Measurements from ENCODE around the gene KRTAP10-3.
"Not testable (repeated sequence)": the region's sequence is repeated elsewhere in the genome, so short reads cannot be mapped to it uniquely, and the experiment has no call there.

The KRTAP10-3 gene

DNA sequence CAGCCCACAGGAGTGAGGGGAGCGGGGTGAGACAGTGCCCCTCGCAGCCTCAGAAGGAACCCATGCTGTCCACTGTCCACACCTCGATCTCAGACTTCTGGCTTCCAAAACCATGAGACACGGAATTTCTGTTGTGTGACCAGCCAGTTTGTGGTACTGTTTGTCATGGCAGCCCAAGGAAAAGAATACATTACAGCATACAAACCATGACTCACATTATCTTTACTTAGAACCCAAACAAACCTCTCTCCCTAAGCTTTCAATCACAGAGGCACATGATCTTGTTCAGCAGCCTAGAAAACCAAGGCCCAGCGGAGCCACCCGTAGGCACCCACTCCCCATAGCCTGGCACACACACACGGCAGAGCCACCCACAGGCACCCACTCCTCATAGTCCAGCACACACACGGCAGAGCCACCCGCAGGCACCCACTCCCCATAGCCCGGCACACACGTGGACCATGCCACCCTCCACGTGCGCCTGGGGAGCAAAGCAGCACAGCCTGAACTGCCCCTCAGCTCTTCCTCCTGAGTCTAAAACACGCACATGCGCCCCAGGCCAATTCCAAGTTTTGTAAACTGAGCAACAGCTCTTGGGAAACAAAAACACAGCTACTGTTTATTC lies 14.5 kb upstream of the KRTAP10-3 start:
- H3K27ac Mint-ChIP-seq, result peak overlapping the region in 1 of 2 donors; percentile 41
- no peak for DNase-seq
- H3K4me3 Mint-ChIP-seq, result no peak overlapping the region
- ATAC-seq (replicated peaks), result no peak
- no peaks in the 10 kb centered on the region for H3K36me3 Mint-ChIP-seq (ENCODE audit: insufficient read depth)
- peaks cover 0 to 2% of the 10 kb centered on the region in 2 donors for H3K9me3 Mint-ChIP-seq
- peaks cover 18 to 66% of the 10 kb centered on the region in 2 donors for H3K27me3 Mint-ChIP-seq
- H3K4me1 Mint-ChIP-seq (ENCODE audit: low read depth in 2 of 2), result peaks cover 12 to 20% of the 10 kb centered on the region in 2 donors

DNA sequence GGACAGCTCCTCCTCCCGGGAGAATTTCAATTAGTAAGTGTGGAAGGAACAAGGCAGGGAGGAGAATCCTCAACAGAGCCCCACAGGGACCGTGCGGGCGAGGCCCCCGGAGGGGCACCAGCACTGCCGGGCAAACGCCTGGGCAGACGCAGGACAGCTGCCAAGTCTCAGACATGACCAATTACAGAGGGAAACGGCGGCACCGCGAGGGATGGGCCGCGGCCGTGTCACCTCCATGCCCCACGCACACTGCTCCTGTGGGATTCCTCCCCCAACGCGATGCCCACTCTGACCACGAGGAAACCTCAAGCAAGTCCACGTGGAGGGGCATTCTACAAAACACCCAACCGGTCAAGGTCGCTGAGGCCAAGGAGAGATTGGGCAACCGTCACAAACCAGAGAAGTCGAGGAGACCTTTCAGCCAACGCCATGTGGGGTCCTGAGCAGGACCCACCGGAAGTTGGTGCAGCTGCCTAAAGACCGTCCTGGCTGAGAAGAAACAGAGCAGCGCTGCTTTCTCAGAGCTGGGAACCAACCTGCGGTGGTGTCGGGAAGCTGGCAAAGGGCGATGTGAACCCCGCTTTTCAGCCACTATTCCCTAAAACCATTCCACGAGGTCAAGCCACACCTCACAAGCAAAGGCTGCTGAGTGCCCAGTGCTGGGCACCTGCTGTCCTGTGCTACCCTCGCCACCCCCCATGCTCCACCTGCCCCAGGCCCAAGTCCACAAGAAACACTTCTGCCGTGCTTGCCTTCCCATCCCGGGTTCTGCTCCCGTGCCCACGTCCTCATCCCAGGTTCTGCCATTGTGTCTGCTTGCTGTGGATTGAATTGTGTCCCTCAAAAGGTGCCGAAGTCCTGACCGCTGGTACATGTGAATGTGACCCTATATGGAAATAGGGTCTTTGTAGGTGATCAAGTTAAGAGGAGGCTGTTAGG lies 13.5 kb upstream of the KRTAP10-3 start:
- Mint-ChIP-seq H3K9me3 (no peaks in the 10 kb centered on the region), H3K4me1 (ENCODE audit: low read depth in 2 of 2) (peaks cover 12 to 20% of the 10 kb centered on the region in 2 donors), H3K4me3 (no peak overlapping the region), H3K27ac (no peak overlapping the region), H3K27me3 (peaks cover 18 to 75% of the 10 kb centered on the region in 2 donors), H3K36me3 (ENCODE audit: insufficient read depth) (no peaks in the 10 kb centered on the region)
- no peak for ATAC-seq (replicated peaks)
- DNase-seq, result no peak

DNA sequence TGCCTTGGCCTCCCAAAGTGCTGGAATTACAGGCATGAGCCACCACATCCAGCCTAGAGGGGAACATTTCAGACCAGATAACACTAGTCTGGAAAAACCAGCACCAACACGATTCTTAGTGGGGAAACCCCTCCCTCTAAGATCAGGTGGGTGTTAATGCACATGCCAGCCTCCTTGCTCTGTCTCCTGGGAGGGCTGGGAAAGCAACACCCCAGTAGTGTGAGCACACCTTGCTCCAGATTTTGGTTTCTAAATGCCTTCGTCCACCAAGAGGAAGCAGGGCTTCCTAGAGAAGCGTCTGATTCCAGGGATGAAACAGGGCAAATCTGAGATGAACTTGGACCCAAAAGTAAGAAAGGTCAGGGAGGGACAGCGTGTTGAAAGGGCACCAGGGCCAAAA lies 12.7 kb upstream of the KRTAP10-3 start:
- Mint-ChIP-seq H3K9me3 (no peaks in the 10 kb centered on the region), H3K4me1 (ENCODE audit: low read depth in 2 of 2) (peaks cover 12 to 20% of the 10 kb centered on the region in 2 donors), H3K36me3 (ENCODE audit: insufficient read depth) (no peaks in the 10 kb centered on the region), H3K4me3 (no peak overlapping the region), H3K27me3 (peaks cover 18 to 75% of the 10 kb centered on the region in 2 donors), H3K27ac (no peak overlapping the region)
- ATAC-seq (replicated peaks), result no peak
- DNase-seq, result no peak

DNA sequence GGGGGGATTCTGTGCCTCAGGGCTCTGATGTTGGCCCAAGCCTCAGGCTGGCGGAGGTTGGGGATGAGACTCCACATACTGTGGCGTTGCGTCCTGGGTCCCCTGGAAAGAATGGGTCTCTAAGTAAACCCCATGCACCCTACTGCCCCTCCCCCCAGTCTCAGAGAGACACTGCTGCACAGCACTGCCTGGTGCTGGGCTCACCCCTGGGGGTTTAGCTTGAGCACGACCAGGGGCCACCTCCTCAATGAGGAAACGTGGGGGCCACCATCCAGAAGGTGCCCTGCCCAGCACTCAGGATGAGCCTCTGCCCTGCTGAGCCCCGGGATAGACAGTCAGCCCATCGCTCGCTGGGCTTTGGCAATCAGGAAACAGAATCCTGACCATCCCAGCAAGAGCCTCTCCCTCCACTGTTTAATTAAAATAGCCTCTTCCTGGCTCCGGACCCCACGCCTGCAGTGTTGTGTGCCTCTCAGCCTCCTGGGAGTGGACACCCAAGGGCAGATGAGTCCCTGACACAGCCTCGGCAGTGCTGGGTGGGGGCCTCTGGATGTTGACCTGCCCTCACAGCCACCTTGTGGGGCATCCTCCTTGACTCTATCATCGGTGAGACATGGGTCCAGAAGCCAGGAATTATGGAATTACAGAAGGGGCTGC lies 11.4 kb upstream of the KRTAP10-3 start:
- Mint-ChIP-seq H3K9me3 (no peaks in the 10 kb centered on the region), H3K4me1 (ENCODE audit: low read depth in 2 of 2) (peaks cover 16 to 24% of the 10 kb centered on the region in 2 donors), H3K36me3 (ENCODE audit: insufficient read depth) (no peaks in the 10 kb centered on the region), H3K27ac (peak overlapping the region in 1 of 2 donors; percentile 20), H3K4me3 (no peak overlapping the region), H3K27me3 (peaks cover 15 to 63% of the 10 kb centered on the region in 2 donors)
- no peak for DNase-seq
- no peak for ATAC-seq (replicated peaks)

DNA sequence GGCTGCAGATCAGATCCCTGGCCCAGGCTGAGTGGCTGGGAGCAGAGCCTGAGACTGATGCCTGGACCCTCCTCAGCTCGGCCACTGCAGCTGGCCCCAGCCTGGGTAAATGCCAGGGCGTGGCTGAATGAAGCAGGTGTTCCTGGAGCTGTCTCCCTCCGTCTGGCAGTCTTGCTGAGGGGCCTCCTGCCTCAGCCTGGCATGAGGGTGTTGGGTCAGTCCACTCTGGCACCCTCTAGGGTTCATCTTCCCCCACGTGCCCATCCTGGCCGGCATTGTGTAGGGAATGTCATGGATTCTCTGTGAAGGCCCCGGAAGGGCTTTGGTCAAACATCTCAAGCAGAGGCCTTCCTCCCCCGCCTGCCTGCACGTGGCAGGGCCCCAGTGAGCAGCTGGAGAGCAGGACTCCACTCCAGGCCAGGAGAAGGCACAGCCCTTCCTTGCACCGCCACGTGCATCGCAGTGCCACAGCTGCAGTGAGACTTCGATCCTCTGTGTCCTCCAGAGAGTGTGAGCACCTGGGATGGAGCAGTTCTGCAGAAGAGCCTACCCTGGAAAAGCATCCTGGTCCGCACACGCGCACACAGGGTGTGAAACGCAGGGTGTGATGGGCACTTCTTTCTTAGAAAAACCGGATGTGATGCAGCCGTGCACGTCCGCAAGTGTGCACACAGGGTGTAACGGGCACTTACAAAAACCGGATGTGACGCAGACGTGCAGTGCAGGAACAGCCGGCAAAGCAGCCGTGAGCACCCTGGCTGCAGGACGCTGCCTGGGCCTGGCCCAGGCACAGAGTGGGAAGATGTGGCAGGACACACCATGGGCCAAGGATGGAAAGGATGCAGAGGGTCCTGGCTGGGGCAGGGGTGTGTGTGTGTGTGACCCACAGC lies 10.3 kb upstream of the KRTAP10-3 start:
- Mint-ChIP-seq H3K4me3 (no peak overlapping the region), H3K27me3 (peaks cover 8 to 53% of the 10 kb centered on the region in 2 donors), H3K9me3 (no peaks in the 10 kb centered on the region), H3K36me3 (ENCODE audit: insufficient read depth) (no peaks in the 10 kb centered on the region), H3K4me1 (ENCODE audit: low read depth in 2 of 2) (peaks cover 11 to 25% of the 10 kb centered on the region in 2 donors), H3K27ac (peak overlapping the region in 1 of 2 donors; percentile 9)
- ATAC-seq (replicated peaks), result no peak
- no peak for DNase-seq

DNA sequence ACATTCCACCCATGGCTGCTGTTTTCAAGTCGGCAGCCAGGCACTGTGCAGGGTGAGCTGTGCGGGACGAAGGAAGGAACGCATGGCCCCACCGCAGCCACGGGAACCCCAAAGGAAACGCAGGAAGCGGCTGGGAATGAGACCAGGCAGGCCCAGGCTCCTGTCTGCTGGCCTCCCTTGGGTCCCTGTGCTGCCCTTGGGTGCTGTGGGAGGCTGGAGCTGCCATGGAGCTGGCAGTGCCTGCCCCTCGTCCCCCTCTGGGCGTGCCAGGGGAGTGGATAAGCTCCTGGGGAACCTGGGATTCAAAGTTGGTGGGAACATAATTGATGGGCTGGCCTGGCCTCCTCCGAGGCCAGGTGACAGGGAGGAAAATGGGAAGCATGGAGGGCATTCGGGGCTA lies 9.7 kb upstream of the KRTAP10-3 start:
- no peaks in the 10 kb centered on the region for H3K9me3 Mint-ChIP-seq
- DNase-seq (no peak), ATAC-seq (replicated peaks) (no peak)
- peaks cover 11 to 24% of the 10 kb centered on the region in 2 donors for H3K4me1 Mint-ChIP-seq (ENCODE audit: low read depth in 2 of 2)
- H3K27me3 Mint-ChIP-seq, result peaks cover 8 to 48% of the 10 kb centered on the region in 2 donors
- no peaks in the 10 kb centered on the region for H3K36me3 Mint-ChIP-seq (ENCODE audit: insufficient read depth)
- H3K27ac Mint-ChIP-seq, result no peak overlapping the region
- H3K4me3 Mint-ChIP-seq, result no peak overlapping the region

DNA sequence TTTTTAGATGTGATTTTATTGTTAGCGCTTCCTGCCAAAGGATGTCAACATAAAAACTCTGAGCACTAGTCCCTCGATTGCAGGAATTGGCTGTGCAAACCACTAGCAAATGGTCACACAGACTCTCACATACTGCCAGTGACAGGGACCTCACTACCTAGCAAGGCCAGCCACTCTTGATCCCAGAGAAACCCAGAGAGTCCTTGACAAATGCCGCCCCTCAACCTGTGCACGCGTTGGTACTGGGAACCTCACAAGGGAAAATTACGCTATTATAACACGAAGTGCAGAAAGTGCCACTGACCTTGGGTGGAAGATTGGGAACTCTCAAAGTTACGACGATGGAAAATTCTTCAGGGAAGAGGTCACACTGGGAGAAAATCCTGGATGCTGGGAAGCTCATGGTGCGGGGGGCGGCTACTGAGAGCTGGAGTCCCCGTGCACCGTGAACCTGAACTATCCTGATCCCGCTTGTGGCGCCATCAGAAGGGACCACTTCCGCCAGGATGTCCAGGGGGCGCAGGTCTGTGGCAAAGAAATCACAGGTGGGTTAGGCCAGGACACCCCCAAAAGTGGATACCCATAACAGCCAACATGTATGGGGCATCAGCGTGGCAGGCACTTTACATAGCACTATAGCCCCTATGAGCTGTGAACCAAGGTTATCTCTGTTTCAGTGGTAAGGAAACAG lies 9.0 kb upstream of the KRTAP10-3 start:
- ATAC-seq (replicated peaks), result no peak
- Mint-ChIP-seq H3K36me3 (ENCODE audit: insufficient read depth) (no peaks in the 10 kb centered on the region), H3K9me3 (no peaks in the 10 kb centered on the region), H3K27me3 (peaks cover 8 to 42% of the 10 kb centered on the region in 2 donors), H3K4me1 (ENCODE audit: low read depth in 2 of 2) (peaks cover 11 to 21% of the 10 kb centered on the region in 2 donors), H3K27ac (no peak overlapping the region), H3K4me3 (no peak overlapping the region)
- no peak for DNase-seq

DNA sequence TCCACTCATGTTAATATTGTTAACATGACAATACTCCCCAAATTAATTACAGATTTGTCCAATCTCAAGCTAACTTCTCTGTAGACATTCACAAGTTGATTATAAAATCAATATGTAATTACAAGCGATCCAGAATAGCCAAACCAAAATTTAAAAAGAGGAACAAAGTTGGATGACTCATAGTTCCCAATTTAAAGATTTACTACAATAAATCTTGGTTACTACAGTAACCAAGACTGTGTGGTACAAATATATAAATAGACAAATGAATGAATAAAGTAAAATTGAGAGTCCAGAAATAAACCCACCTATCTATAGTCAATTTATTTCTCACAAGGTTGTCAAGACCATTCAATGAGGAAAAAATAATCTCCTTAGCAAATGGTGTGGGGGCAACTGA lies 7.8 kb upstream of the KRTAP10-3 start:
- Mint-ChIP-seq H3K9me3 (no peaks in the 10 kb centered on the region), H3K36me3 (ENCODE audit: insufficient read depth) (no peaks in the 10 kb centered on the region), H3K4me1 (ENCODE audit: low read depth in 2 of 2) (peaks cover 11 to 19% of the 10 kb centered on the region in 2 donors), H3K27me3 (peaks cover 2 to 29% of the 10 kb centered on the region in 2 donors), H3K4me3 (no peak overlapping the region), H3K27ac (no peak overlapping the region)
- no peak for ATAC-seq (replicated peaks)
- no peak for DNase-seq

DNA sequence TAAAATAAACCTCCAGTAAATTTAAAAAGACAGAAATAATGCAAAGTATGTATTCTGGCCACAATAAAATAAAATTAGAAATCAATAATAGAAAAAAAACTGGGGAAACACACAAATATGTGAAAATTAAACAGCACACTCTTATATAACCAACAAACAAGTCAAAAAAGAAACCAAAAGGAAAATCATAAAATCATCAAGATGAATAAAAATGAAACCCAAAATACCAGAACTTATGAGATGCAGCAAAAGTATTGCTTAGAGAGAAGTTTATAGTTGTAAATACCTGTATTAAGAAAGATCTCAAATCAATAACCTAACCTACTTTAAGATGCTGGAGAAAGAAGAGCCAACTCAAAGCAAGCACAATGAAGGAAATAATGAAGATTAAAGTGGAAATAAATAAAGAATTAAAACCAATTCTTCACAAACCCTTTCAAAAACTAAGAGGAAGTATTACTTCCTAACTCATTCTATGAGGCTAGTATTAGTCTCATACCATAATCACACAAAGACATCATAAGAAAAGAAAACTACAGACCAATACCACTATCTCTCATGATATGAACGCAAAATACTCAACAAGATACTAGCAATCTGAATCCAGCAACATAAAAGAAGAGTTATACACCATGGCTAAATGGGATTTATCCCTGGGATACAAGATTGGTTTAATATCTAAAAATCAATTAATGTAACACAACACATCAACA lies 6.4 kb upstream of the KRTAP10-3 start:
- Mint-ChIP-seq H3K36me3 (ENCODE audit: insufficient read depth) (no peaks in the 10 kb centered on the region), H3K27me3 (peaks cover 0 to 21% of the 10 kb centered on the region in 2 donors), H3K4me3 (peak overlapping the region; percentile 17 to 74), H3K9me3 (no peaks in the 10 kb centered on the region), H3K4me1 (ENCODE audit: low read depth in 2 of 2) (peaks cover 11 to 18% of the 10 kb centered on the region in 2 donors), H3K27ac (peak overlapping the region; percentile 42 to 91)
- ATAC-seq (replicated peaks) (no peak), DNase-seq (no peak)

DNA sequence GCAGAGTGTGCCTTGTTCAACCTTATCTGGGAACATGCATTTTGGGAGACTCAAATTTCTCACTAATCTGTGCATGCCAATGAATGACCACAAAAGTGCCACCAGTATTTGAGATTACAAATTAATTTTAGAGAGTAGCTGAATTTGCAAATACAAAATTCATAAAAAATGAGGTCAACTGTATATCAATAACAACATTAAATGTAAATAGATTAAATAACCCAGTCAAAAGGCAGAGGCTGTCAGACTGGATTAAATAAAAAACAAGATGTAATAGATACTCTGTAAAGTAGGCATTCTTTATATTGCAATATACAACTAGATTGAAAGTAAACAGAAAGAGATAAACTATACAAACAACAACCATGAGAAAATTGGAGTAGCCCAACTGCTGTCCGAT lies 5.5 kb upstream of the KRTAP10-3 start:
- Mint-ChIP-seq H3K4me3 (peak overlapping the region in 1 of 2 donors; percentile 74), H3K27me3 (peaks cover 0 to 12% of the 10 kb centered on the region in 2 donors), H3K36me3 (ENCODE audit: insufficient read depth) (no peaks in the 10 kb centered on the region), H3K9me3 (peaks cover 0 to 2% of the 10 kb centered on the region in 2 donors), H3K4me1 (ENCODE audit: low read depth in 2 of 2) (peaks cover 8 to 13% of the 10 kb centered on the region in 2 donors), H3K27ac (peak overlapping the region in 1 of 2 donors; percentile 91)
- ATAC-seq (replicated peaks), result no peak
- no peak for DNase-seq

DNA sequence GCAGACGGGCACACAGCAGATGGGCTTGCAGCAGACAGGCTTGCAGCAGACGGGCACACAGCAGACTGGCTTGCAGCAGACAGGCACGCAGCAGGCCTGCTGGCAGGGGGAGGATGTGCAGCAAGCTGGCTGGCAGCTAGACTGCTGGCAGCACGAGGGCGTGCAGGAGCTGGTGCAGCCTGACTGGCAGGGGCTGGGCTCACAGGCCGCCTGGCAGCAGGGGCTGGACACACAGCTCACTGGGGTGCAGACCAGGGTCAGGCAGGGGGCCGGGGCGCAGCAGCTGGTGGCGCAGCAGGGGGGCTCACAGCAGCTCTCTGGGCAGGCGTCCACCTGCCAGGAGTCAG lies 293 bp downstream of the KRTAP10-3 start:
- H3K4me3 Mint-ChIP-seq; ATAC-seq (replicated peaks); H3K4me1 Mint-ChIP-seq (ENCODE audit: low read depth in 2 of 2); DNase-seq; H3K9me3 Mint-ChIP-seq; H3K36me3 Mint-ChIP-seq (ENCODE audit: insufficient read depth): not testable (repeated sequence)
- Mint-ChIP-seq H3K27ac (peak overlapping the region in 1 of 2 donors; percentile 24), H3K27me3 (peaks cover 0 to 27% of the 10 kb centered on the region in 2 donors)
